Brain microvascular endothelial cell (primary cell): ENCODE data around the gene C17orf100.
A peak's percentile ranks its signal among the peaks of the same experiment; 100 is the strongest.

ENCODE experiments used
- DNase-seq: peaks from one replicate; pipeline ENCODE4 v3.0.0-alpha.2; 2020
- H3K27ac ChIP-seq: fragments of 250-450 bp; sonication (Bioruptor Pico); 2 replicates; pipeline ENCODE4 v1.5.1; 2020; ENCODE audit warnings: mild to moderate bottlenecking, moderate library complexity
- H3K27me3 ChIP-seq: fragments of 250-450 bp; sonication (Bioruptor Pico); replicated peaks from 2 replicates; pipeline ENCODE4 v1.5.1; 2020; ENCODE audit warnings: mild to moderate bottlenecking
- H3K36me3 ChIP-seq: fragments of 250-450 bp; sonication (Bioruptor Pico); replicated peaks from 2 replicates; pipeline ENCODE4 v1.5.1; 2020; ENCODE audit warnings: mild to moderate bottlenecking
- H3K4me3 ChIP-seq: 2 replicates; pipeline ENCODE4 v1.5.1; 2011; ENCODE audit warnings: low read depth, mild to moderate bottlenecking, control low read depth, low read length, moderate library complexity
- CTCF ChIP-seq: IDR thresholded peaks from 2 replicates; pipeline ENCODE4 v1.5.1; 2011; ENCODE audit warnings: low read depth, mild to moderate bottlenecking, moderate library complexity, low read length, control low read depth, inconsistent platforms; ENCODE audit errors: missing control alignments
- in situ Hi-C: cut with HindIII; loops from 2 replicates; pipeline ENCODE4 v1.10.0; 2017; ENCODE audit warnings: low sequenced_read_pairs, low pct_ligation_motif_present

Gene C17orf100

GRCh38 chr17:6675201-6675825 lies 23.8 kb downstream of the C17orf100 start:
- no peak overlapping the region for H3K4me3 ChIP-seq
- no peak for DNase-seq
- peaks cover 2% of the 10 kb centered on the region for H3K27me3 ChIP-seq
- no peak for TF ChIP-seq CTCF
- H3K36me3 ChIP-seq: no peaks in the 10 kb centered on the region
- no peak overlapping the region for H3K27ac ChIP-seq
- in situ Hi-C loops: no loop called here

- Histone ChIP-seq H3K4me3 (no peak overlapping the region), H3K36me3 (no peaks in the 10 kb centered on the region), H3K27ac (no peak overlapping the region), H3K27me3 (peaks cover 2% of the 10 kb centered on the region)
- no peak for TF ChIP-seq CTCF
- DNase-seq: no peak
- in situ Hi-C loops: no loop called here
Measured at GRCh38 chr17:6676802-6677157, 25.2 kb downstream of the C17orf100 start.

DNA sequence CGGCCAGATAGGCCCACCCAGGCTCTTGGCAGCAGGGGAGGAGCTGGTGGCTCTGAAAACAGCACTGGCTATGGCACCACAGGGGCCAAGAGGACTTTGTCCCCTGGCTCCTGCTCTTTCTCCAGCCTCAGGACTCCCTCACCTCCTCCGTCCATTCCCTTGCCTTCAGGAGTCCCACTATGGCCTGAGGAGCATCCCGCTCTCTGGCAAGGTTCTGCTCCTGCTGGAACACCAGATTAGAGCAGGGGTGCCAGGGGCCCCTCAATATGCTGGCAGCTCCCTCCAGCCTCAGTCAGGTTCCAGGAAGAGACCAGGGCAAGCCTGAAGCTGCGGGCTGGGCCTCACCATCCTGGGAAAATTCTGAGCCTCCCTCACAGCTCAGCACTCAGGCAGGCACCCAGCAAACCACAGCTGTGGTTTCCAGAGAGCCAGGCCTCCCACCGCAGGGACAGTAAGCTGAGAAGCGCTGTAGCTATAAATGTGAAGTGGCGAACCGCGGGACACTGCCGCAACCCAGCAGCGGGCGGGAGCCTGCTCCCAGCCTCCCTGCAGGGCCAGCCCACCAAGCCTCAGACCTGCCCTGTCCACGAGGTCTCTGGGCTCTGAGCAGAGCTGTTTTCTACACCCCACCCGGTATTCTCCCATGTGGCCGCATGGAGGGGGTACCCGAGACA lies 25.7 kb downstream of the C17orf100 start:
- DNase-seq: peak; percentile 26
- in situ Hi-C loops: no loop called here
- H3K36me3 ChIP-seq: no peaks in the 10 kb centered on the region
- H3K27me3 ChIP-seq: peaks cover 2% of the 10 kb centered on the region
- no peak for TF ChIP-seq CTCF
- H3K27ac ChIP-seq: no peak overlapping the region
- H3K4me3 ChIP-seq: no peak overlapping the region

GRCh38 chr17:6677946-6678345 lies 26.4 kb downstream of the C17orf100 start:
- in situ Hi-C loops: no loop called here
- H3K27ac ChIP-seq: no peak overlapping the region
- H3K27me3 ChIP-seq: peaks cover 2% of the 10 kb centered on the region
- no peak overlapping the region for H3K4me3 ChIP-seq
- no peak for DNase-seq
- no peaks in the 10 kb centered on the region for H3K36me3 ChIP-seq
- no peak for TF ChIP-seq CTCF

- H3K36me3 ChIP-seq: no peaks in the 10 kb centered on the region
- no peak overlapping the region for H3K4me3 ChIP-seq
- in situ Hi-C loops: no loop called here
- H3K27me3 ChIP-seq: peaks cover 2% of the 10 kb centered on the region
- TF ChIP-seq CTCF: no peak
- DNase-seq: no peak
- H3K27ac ChIP-seq: no peak overlapping the region
Measured at GRCh38 chr17:6679241-6679640, 27.7 kb downstream of the C17orf100 start.

- no peak for TF ChIP-seq CTCF
- Histone ChIP-seq H3K27ac (no peak overlapping the region), H3K27me3 (peaks cover 2% of the 10 kb centered on the region), H3K4me3 (no peak overlapping the region), H3K36me3 (no peaks in the 10 kb centered on the region)
- in situ Hi-C loops: no loop called here
- DNase-seq: no peak
Measured at GRCh38 chr17:6681176-6681575, 29.6 kb downstream of the C17orf100 start.
